NCI-H526 treated with DMSO at 0.1 percent for 48 hours (cell line): ENCODE data around the gene ARHGAP23.

Experiments used
- DNase-seq: peaks from one replicate; lab custom pipeline; 2025; lab: John Stamatoyannopoulos, UW

Gene ARHGAP23

GRCh38 chr17:38428112-38428642 is at the start of gene ARHGAP23:
Gene ARHGAP23 (plus strand): TSS chr17:38428464. CDS start chr17:38428486, 22 bp downstream.
- DNase-seq, result no peak

- no peak for DNase-seq
Observed at GRCh38 chr17:38379448-38379847, 48.8 kb upstream of the ARHGAP23 start.

- DNase-seq, result no peak
Observed at GRCh38 chr17:38395090-38395489, 33.2 kb upstream of the ARHGAP23 start.

GRCh38 chr17:38397227-38397626 is 31.0 kb upstream of the ARHGAP23 start:
- no peak for DNase-seq

- no peak for DNase-seq
Observed at GRCh38 chr17:38400286-38400685, 28.0 kb upstream of the ARHGAP23 start.

- no peak for DNase-seq
Observed at GRCh38 chr17:38401459-38401858, 26.8 kb upstream of the ARHGAP23 start.

GRCh38 chr17:38402897-38403296 is 25.4 kb upstream of the ARHGAP23 start:
- no peak for DNase-seq

GRCh38 chr17:38403491-38403890 is 24.8 kb upstream of the ARHGAP23 start:
- peak; percentile 16 for DNase-seq

GRCh38 chr17:38404174-38404943 is 23.9 kb upstream of the ARHGAP23 start:
- DNase-seq, result no peak

GRCh38 chr17:38405654-38406053 is 22.6 kb upstream of the ARHGAP23 start:
- no peak for DNase-seq

GRCh38 chr17:38410201-38410600 is 18.1 kb upstream of the ARHGAP23 start:
- no peak for DNase-seq

GRCh38 chr17:38415250-38416194 is 12.7 kb upstream of the ARHGAP23 start:
- peak; percentile 50 for DNase-seq

GRCh38 chr17:38416840-38417209 is 11.4 kb upstream of the ARHGAP23 start:
- DNase-seq, result no peak

- DNase-seq, result no peak
Observed at GRCh38 chr17:38417210-38417951, 10.9 kb upstream of the ARHGAP23 start.

- DNase-seq, result no peak
Observed at GRCh38 chr17:38418062-38418692, 10.1 kb upstream of the ARHGAP23 start.

GRCh38 chr17:38418693-38419507 is 9.4 kb upstream of the ARHGAP23 start:
- DNase-seq, result no peak

GRCh38 chr17:38419508-38419981 is 8.7 kb upstream of the ARHGAP23 start:
- DNase-seq, result no peak

- no peak for DNase-seq
Observed at GRCh38 chr17:38420518-38420917, 7.7 kb upstream of the ARHGAP23 start.

- DNase-seq, result no peak
Observed at GRCh38 chr17:38421171-38421841, 7.0 kb upstream of the ARHGAP23 start.
